SK-N-SH (cell line): ENCODE measurements around the gene STON1. TPM values are rescaled to one million over a fixed set of nuclear protein-coding genes. Genes with fewer than 3 reads are reported as not detected.

Source experiments
- CTCF ChIA-PET: fragments of 300-600, 350-600 bp; formaldehyde crosslinking; extraction: SDS; loops from one replicate; lab custom pipeline; 2021; lab: Yijun Ruan, JAX
- POLR2A ChIA-PET: fragments of 350-600 bp; sonication (Branson Sonifier 250); formaldehyde crosslinking; extraction: SDS; loops from one replicate; lab custom pipeline; 2020; ENCODE audit warnings: antibody characterized with exemption, inconsistent platforms; lab: Yijun Ruan, JAX
- DNase-seq: peaks from one replicate; pipeline ENCODE4 v3.0.0; 2012
- H2AFZ ChIP-seq: fragments of 200-600 bp; sonication (generic); 2 replicates; pipeline ENCODE4 v1.8.1; 2016; ENCODE audit warnings: antibody characterized with exemption, mild to moderate bottlenecking, low read depth
- H3F3A ChIP-seq: fragments of 200-600 bp; sonication (generic); replicated peaks from 2 replicates; pipeline ENCODE3; 2016; ENCODE audit warnings: antibody characterized with exemption, mild to moderate bottlenecking; ENCODE audit not compliant: insufficient read depth
- H3K27ac ChIP-seq, 2 experiments: fragments of 200-500 bp in 1 of 2; fragments of 200-600 bp in 1 of 2; sonication (Bioruptor generic) in 1 of 2; sonication (generic), shearing (Covaris generic) in 1 of 2; 2 replicates each; pipeline versions ENCODE4 v1.5.1 to v1.6.1; 2014 to 2016; ENCODE audit warnings: low read depth in 2 of 2, inconsistent platforms in 1 of 2, low read length in 1 of 2, mild to moderate bottlenecking in 1 of 2, mixed read lengths in 1 of 2
- H3K27me3 ChIP-seq: fragments of 200-600 bp; sonication (generic), shearing (Covaris generic); 2 replicates; pipeline ENCODE4 v1.6.1; 2016; ENCODE audit warnings: mixed run types; ENCODE audit not compliant: insufficient read depth
- H3K36me3 ChIP-seq, 2 experiments: fragments of 200-500 bp in 1 of 2; fragments of 200-600 bp in 1 of 2; sonication (Bioruptor generic) in 1 of 2; sonication (generic) in 1 of 2; replicated peaks in 1 of 2; 2 replicates each; pipeline versions ENCODE3 to v1.5.1; 2014 to 2016; ENCODE audit warnings: low read length in 1 of 2, mild to moderate bottlenecking in 1 of 2; ENCODE audit not compliant: insufficient read depth in 2 of 2, control insufficient read depth in 1 of 2
- H3K4me1 ChIP-seq, 2 experiments: fragments of 200-500 bp in 1 of 2; fragments of 200-600 bp in 1 of 2; sonication (Bioruptor generic) in 1 of 2; sonication (generic), shearing (Covaris generic) in 1 of 2; 2 replicates each; pipeline versions ENCODE4 v1.5.1 to v1.6.1; 2014 to 2016; ENCODE audit warnings: low read depth in 1 of 2, low read length in 1 of 2, mixed run types in 1 of 2; ENCODE audit not compliant: insufficient read depth in 2 of 2, control insufficient read depth in 1 of 2
- H3K4me2 ChIP-seq: fragments of 200-600 bp; sonication (generic), shearing (Covaris generic); 2 replicates; pipeline ENCODE4 v1.6.1; 2017; ENCODE audit warnings: mixed run types
- H3K4me3 ChIP-seq, 2 experiments: fragments of 200-500 bp in 1 of 2; fragments of 200-600 bp in 1 of 2; sonication (Bioruptor generic) in 1 of 2; sonication (generic), shearing (Covaris generic) in 1 of 2; 2 replicates each; pipeline versions ENCODE4 v1.5.1 to v1.8.1; 2014 to 2016; ENCODE audit warnings: low read depth in 2 of 2, inconsistent platforms in 1 of 2, low read length in 1 of 2, mild to moderate bottlenecking in 1 of 2, mixed read lengths in 1 of 2, moderate library complexity in 1 of 2
- H3K79me2 ChIP-seq: fragments of 200-600 bp; sonication (generic); 2 replicates; pipeline ENCODE4 v1.8.1; 2017; ENCODE audit warnings: mild to moderate bottlenecking; ENCODE audit not compliant: insufficient read depth
- H3K9ac ChIP-seq: fragments of 200-600 bp; sonication (generic); 2 replicates; pipeline ENCODE4 v1.6.1; 2017; ENCODE audit warnings: mixed run types
- H3K9me2 ChIP-seq: fragments of 200-600 bp; sonication (generic); 2 replicates; pipeline ENCODE4 v1.6.1; 2017; ENCODE audit warnings: mixed run types
- H3K9me3 ChIP-seq: fragments of 200-600 bp; sonication (generic); 2 replicates; pipeline ENCODE4 v1.6.1; 2017; ENCODE audit warnings: mixed run types, mild to moderate bottlenecking, moderate library complexity
- H4K20me1 ChIP-seq: fragments of 200-600 bp; sonication (generic); 2 replicates; pipeline ENCODE4 v1.6.1; 2017; ENCODE audit warnings: mild to moderate bottlenecking, mixed run types; ENCODE audit not compliant: insufficient read depth
- NFIC ChIP-seq: IDR thresholded peaks from 2 replicates; pipeline ENCODE4 v1.4.0; 2012; ENCODE audit warnings: borderline replicate concordance
- POLR2AphosphoS5 ChIP-seq: IDR thresholded peaks from 2 replicates; pipeline ENCODE4 v1.6.1; 2012; ENCODE audit warnings: low read depth, low read length
- RFX5 ChIP-seq: IDR thresholded peaks from 2 replicates; pipeline ENCODE4 v1.6.1; 2012; ENCODE audit warnings: mild to moderate bottlenecking, improper control_type of control experiment, low read length
- whole genome bisulfite sequencing: methylation state at CpG from one replicate; pipeline ENCODE4 v1.1.6; 2017; ENCODE audit warnings: low lambda C conversion rate; 5-methylcytosine and 5-hydroxymethylcytosine counted together
- polyA plus RNA-seq, 3 experiments: library from polyadenylated mRNA; depleted of rRNA; stranded (reverse); fragments of >200 nt; gene quantifications; 2 replicates each; pipeline ENCODE4 v1.2.3, GENCODE V29; 2012
- small RNA-seq, 7 experiments: library from RNA; depleted of rRNA; stranded (forward); fragments of <200 nt; gene quantifications; one replicate each; pipeline ENCODE3, GENCODE V24; 2012
- TF ChIP-seq, protein P1 (sequence below): IDR thresholded peaks from 2 replicates; pipeline ENCODE4 v1.4.0; 2012; ENCODE audit warnings: low read depth
- TF ChIP-seq, protein P2 (sequence below): fragments of 150-350 bp; IDR thresholded peaks from 2 replicates; pipeline ENCODE4 v1.6.1; 2016; ENCODE audit warnings: mild to moderate bottlenecking, low read depth, low read length

Gene STON1
- polyA plus RNA-seq, 1 of the 3 experiments (the other 2 are of a cell fraction), result 4.2 TPM

DNA sequence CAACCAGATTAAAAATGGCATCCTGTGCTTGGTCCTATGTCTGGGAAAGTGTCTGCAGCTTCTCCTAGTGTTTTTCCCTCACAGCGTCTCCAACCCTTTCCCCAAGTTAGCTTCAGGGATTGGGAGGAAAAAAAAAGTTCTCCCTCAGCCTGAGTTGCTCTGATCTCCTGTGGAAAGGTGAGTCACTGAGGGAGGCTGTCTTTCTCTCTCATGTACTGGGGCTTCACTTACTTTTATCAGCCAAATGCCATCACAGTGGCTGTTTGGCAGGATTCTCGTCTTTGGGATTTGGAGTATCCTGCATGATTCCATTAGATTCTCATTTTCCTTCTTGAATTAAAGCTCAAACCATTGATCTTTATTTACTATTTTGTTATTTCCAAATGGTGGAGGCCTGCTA, 105.8 kb downstream of the STON1 start:
- Histone ChIP-seq H3K79me2 (no peaks in the 10 kb centered on the region), H4K20me1 (no peaks in the 10 kb centered on the region), H3K4me1 (no peaks in the 10 kb centered on the region), H3K9me2 (no peaks in the 10 kb centered on the region), H3K4me2 (no peak overlapping the region), H2AFZ (no peak overlapping the region), H3F3A (no peaks in the 10 kb centered on the region), H3K36me3 (no peaks in the 10 kb centered on the region), H3K27me3 (no peaks in the 10 kb centered on the region), H3K9ac (no peak overlapping the region), H3K9me3 (no peaks in the 10 kb centered on the region), H3K4me3 (no peak overlapping the region), H3K27ac (no peak overlapping the region)
- 46% methylated on average over 2 of the region's 2 CpGs for WGBS
- ChIA-PET POLR2A (no interaction called here), CTCF (interaction anchor here (1.8 kb wide), 1 partner anchor 13 kb away, joined by 5 read pairs; no protein-coding TSS in a partner anchor)
- TF ChIP-seq, protein P1, sequence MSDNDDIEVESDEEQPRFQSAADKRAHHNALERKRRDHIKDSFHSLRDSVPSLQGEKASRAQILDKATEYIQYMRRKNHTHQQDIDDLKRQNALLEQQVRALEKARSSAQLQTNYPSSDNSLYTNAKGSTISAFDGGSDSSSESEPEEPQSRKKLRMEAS, result no peak
- no peak for DNase-seq

GRCh38 chr2:48638261-48638660, 108.3 kb downstream of the STON1 start:
- no peak overlapping the region for H3K27ac ChIP-seq
- no peaks in the 10 kb centered on the region for H3K36me3 ChIP-seq
- no peak overlapping the region for H2AFZ ChIP-seq
- no peak for TF ChIP-seq POLR2AphosphoS5
- TF ChIP-seq NFIC, result no peak
- TF ChIP-seq RFX5, result no peak
- TF ChIP-seq, protein P2, sequence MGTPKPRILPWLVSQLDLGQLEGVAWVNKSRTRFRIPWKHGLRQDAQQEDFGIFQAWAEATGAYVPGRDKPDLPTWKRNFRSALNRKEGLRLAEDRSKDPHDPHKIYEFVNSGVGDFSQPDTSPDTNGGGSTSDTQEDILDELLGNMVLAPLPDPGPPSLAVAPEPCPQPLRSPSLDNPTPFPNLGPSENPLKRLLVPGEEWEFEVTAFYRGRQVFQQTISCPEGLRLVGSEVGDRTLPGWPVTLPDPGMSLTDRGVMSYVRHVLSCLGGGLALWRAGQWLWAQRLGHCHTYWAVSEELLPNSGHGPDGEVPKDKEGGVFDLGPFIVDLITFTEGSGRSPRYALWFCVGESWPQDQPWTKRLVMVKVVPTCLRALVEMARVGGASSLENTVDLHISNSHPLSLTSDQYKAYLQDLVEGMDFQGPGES, result no peak
- H3K9me2 ChIP-seq, result no peaks in the 10 kb centered on the region
- H3K4me3 ChIP-seq, result no peak overlapping the region
- H3K27me3 ChIP-seq, result no peaks in the 10 kb centered on the region
- DNase-seq, result no peak
- H3F3A ChIP-seq, result no peaks in the 10 kb centered on the region
- no peaks in the 10 kb centered on the region for H3K79me2 ChIP-seq
- ChIA-PET POLR2A (no interaction called here), CTCF (interaction anchor here (0.9 kb wide), 1 partner anchor 8 kb away, joined by 3 read pairs; no protein-coding TSS in a partner anchor)
- no peaks in the 10 kb centered on the region for H3K9me3 ChIP-seq
- no peaks in the 10 kb centered on the region for H4K20me1 ChIP-seq
- no peaks in the 10 kb centered on the region for H3K4me1 ChIP-seq
- no peak overlapping the region for H3K9ac ChIP-seq
- WGBS, result 6% methylated on average over 1 of the region's 1 CpG
- no peak overlapping the region for H3K4me2 ChIP-seq

Small RNA genes lying within 50 kb of the gene (small RNA-seq; reads per million reads assigned to genes)
- gene RNU6-282P (0 reads per million in 7 experiments), gene TPT1P11 (0 reads per million in 7 experiments)

Other genes starting within 250 kb of the STON1 start
- 3.3 and 3.5 TPM in 2 replicates for gene FOXN2, start 215.5 kb upstream of the STON1 start, polyA plus RNA-seq (2012; rRNA removed)
- 9.1 and 12.2 TPM in 2 replicates for gene PPP1R21, start 89.4 kb upstream of the STON1 start, polyA plus RNA-seq (2012; rRNA removed)
- gene GTF2A1L, start 87.7 kb downstream of the STON1 start, polyA plus RNA-seq (2012; rRNA removed), result 0.36 and 0.44 TPM in 2 replicates
- not detected in 2 replicates for gene LHCGR, start 225.6 kb downstream of the STON1 start, polyA plus RNA-seq (2012; rRNA removed)